Measurements from ENCODE around the gene RIPK4.

DNA sequence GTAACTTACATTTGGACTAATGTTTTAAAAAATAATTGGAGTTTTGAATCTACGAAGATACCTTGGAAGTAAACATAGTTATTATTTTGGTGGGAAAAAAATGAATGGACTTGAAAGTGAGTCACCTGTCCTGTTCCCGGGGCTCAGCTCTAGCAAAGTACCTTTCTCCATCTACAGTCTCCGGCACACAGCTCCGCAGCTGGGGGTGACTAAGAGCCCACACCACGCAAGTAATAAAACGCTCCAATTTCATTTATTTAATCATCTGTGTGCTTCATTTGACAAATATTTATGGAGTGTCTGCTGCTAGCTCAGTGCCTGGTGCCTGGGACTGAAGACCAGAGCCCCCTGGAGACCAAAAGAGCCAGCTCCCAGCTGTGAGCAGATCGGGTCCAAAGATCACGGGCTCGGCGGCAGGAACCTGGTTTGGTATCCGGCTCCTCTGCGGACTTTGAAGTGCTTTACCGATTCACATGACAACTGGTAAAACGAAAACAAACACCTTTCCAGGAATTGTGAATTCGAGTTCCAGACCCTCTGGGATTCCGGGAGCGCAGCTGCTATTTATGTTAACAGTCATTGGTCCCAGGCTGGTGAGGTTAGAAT, 1.7 kb upstream of the RIPK4 start:
- TF ChIP-seq POLR2A (IDR thresholded peaks at IDR 0.05) (no peak), POLR2AphosphoS5 (IDR thresholded peaks at IDR 0.05) (no peak)
- TF ChIP-seq, protein P1, sequence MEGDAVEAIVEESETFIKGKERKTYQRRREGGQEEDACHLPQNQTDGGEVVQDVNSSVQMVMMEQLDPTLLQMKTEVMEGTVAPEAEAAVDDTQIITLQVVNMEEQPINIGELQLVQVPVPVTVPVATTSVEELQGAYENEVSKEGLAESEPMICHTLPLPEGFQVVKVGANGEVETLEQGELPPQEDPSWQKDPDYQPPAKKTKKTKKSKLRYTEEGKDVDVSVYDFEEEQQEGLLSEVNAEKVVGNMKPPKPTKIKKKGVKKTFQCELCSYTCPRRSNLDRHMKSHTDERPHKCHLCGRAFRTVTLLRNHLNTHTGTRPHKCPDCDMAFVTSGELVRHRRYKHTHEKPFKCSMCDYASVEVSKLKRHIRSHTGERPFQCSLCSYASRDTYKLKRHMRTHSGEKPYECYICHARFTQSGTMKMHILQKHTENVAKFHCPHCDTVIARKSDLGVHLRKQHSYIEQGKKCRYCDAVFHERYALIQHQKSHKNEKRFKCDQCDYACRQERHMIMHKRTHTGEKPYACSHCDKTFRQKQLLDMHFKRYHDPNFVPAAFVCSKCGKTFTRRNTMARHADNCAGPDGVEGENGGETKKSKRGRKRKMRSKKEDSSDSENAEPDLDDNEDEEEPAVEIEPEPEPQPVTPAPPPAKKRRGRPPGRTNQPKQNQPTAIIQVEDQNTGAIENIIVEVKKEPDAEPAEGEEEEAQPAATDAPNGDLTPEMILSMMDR (IDR thresholded peaks at IDR 0.05) = no peak
